Measurements from ENCODE around the gene CLEC9A. TPM values are rescaled to one million over a fixed set of nuclear protein-coding genes. Genes with fewer than 3 reads are reported as not detected.

Gene CLEC9A
- total RNA-seq, 2 experiments from 2014 or later: not detected

- ChIA-PET CTCF (no interaction called here), POLR2A (no interaction called here)
- no peaks in the 10 kb centered on the region for H3K4me1 Mint-ChIP-seq
- H3K9me3 Mint-ChIP-seq: no peaks in the 10 kb centered on the region
- no peak for DNase-seq
- peaks cover 15% of the 10 kb centered on the region for H3K27me3 Mint-ChIP-seq
- no peaks in the 10 kb centered on the region for H3K36me3 Mint-ChIP-seq (ENCODE audit: low read depth)
- H3K4me3 Mint-ChIP-seq: no peak overlapping the region
- no peak overlapping the region for H3K27ac Mint-ChIP-seq
Observed at GRCh38 chr12:10031321-10031720, 839 bp downstream of the CLEC9A start.

- no peak overlapping the region for H3K4me3 Mint-ChIP-seq
- ChIA-PET POLR2A (no interaction called here), CTCF (interaction anchor here (0.7 kb wide), 1 partner anchor 361 kb away, joined by 4 read pairs; no protein-coding TSS in a partner anchor)
- DNase-seq: no peak
- H3K9me3 Mint-ChIP-seq: no peaks in the 10 kb centered on the region
- H3K27me3 Mint-ChIP-seq: peaks cover 17% of the 10 kb centered on the region
- no peaks in the 10 kb centered on the region for H3K36me3 Mint-ChIP-seq (ENCODE audit: low read depth)
- no peak overlapping the region for H3K27ac Mint-ChIP-seq
- no peaks in the 10 kb centered on the region for H3K4me1 Mint-ChIP-seq
Observed at GRCh38 chr12:10031771-10032175, 1.3 kb downstream of the CLEC9A start.

- POLR2A ChIA-PET: no interaction called here
- no peaks in the 10 kb centered on the region for H3K9me3 Mint-ChIP-seq
- CTCF ChIA-PET: no interaction called here
- H3K36me3 Mint-ChIP-seq (ENCODE audit: low read depth): no peaks in the 10 kb centered on the region
- no peaks in the 10 kb centered on the region for H3K4me1 Mint-ChIP-seq
- H3K4me3 Mint-ChIP-seq: no peak overlapping the region
- no peak overlapping the region for H3K27ac Mint-ChIP-seq
- no peak for DNase-seq
- H3K27me3 Mint-ChIP-seq: peaks cover 14% of the 10 kb centered on the region
Observed at GRCh38 chr12:10033783-10034545, 3.5 kb downstream of the CLEC9A start.

GRCh38 chr12:10042167-10042566 is 11.7 kb downstream of the CLEC9A start:
- DNase-seq: no peak
- Mint-ChIP-seq H3K27ac (no peak overlapping the region), H3K4me3 (no peak overlapping the region), H3K27me3 (peaks cover 27% of the 10 kb centered on the region), H3K9me3 (no peaks in the 10 kb centered on the region), H3K36me3 (ENCODE audit: low read depth) (no peaks in the 10 kb centered on the region), H3K4me1 (no peaks in the 10 kb centered on the region)
- CTCF ChIA-PET: interaction anchor here (0.9 to 1.2 kb wide), 2 partner anchors 194 to 228 kb away, joined by 3 read pairs; no protein-coding TSS in a partner anchor
- POLR2A ChIA-PET: interaction anchor here (0.6 kb wide), 1 partner anchor 228 kb away, joined by 6 read pairs; no protein-coding TSS in a partner anchor

- H3K36me3 Mint-ChIP-seq (ENCODE audit: low read depth): no peaks in the 10 kb centered on the region
- no peaks in the 10 kb centered on the region for H3K9me3 Mint-ChIP-seq
- DNase-seq: no peak
- peaks cover 7% of the 10 kb centered on the region for H3K4me1 Mint-ChIP-seq
- no peak overlapping the region for H3K27ac Mint-ChIP-seq
- peaks cover 23% of the 10 kb centered on the region for H3K27me3 Mint-ChIP-seq
- ChIA-PET CTCF (interaction anchor here (0.6 kb wide), 2 partner anchors 222 to 463 kb away, joined by 3 to 5 read pairs; no protein-coding TSS in a partner anchor), POLR2A (no interaction called here)
- H3K4me3 Mint-ChIP-seq: no peak overlapping the region
Observed at GRCh38 chr12:10048526-10048925, 18.0 kb downstream of the CLEC9A start.

- POLR2A ChIA-PET: no interaction called here
- Mint-ChIP-seq H3K36me3 (ENCODE audit: low read depth) (no peaks in the 10 kb centered on the region), H3K27ac (no peak overlapping the region), H3K9me3 (no peaks in the 10 kb centered on the region), H3K4me3 (no peak overlapping the region), H3K4me1 (peaks cover 7% of the 10 kb centered on the region), H3K27me3 (peaks cover 24% of the 10 kb centered on the region)
- no peak for DNase-seq
- CTCF ChIA-PET: no interaction called here
Observed at GRCh38 chr12:10052193-10052913, 21.9 kb downstream of the CLEC9A start.

GRCh38 chr12:10058387-10058786 is 27.9 kb downstream of the CLEC9A start:
- CTCF ChIA-PET: no interaction called here
- Mint-ChIP-seq H3K9me3 (no peaks in the 10 kb centered on the region), H3K4me1 (no peaks in the 10 kb centered on the region), H3K27ac (no peak overlapping the region), H3K27me3 (peaks cover 22% of the 10 kb centered on the region), H3K36me3 (ENCODE audit: low read depth) (no peaks in the 10 kb centered on the region), H3K4me3 (no peak overlapping the region)
- DNase-seq: no peak
- POLR2A ChIA-PET: no interaction called here

GRCh38 chr12:10065241-10065640 is 34.8 kb downstream of the CLEC9A start:
- POLR2A ChIA-PET: no interaction called here
- Mint-ChIP-seq H3K27ac (no peak overlapping the region), H3K4me3 (no peak overlapping the region), H3K27me3 (peaks cover 37% of the 10 kb centered on the region), H3K9me3 (no peaks in the 10 kb centered on the region), H3K36me3 (ENCODE audit: low read depth) (no peaks in the 10 kb centered on the region), H3K4me1 (peaks cover 12% of the 10 kb centered on the region)
- no peak for DNase-seq
- CTCF ChIA-PET: no interaction called here

- Mint-ChIP-seq H3K27me3 (peaks cover 35% of the 10 kb centered on the region), H3K36me3 (ENCODE audit: low read depth) (no peaks in the 10 kb centered on the region), H3K27ac (no peak overlapping the region), H3K4me1 (peaks cover 12% of the 10 kb centered on the region), H3K9me3 (no peaks in the 10 kb centered on the region), H3K4me3 (no peak overlapping the region)
- ChIA-PET CTCF (interaction anchor here (0.6 kb wide), 1 partner anchor 64 kb away, joined by 4 read pairs; no protein-coding TSS in a partner anchor), POLR2A (interaction anchor here (0.6 kb wide), 1 partner anchor 105 kb away, joined by 3 read pairs; no protein-coding TSS in a partner anchor)
- no peak for DNase-seq
Observed at GRCh38 chr12:10067264-10067663, 36.8 kb downstream of the CLEC9A start.

- CTCF ChIA-PET: no interaction called here
- POLR2A ChIA-PET: interaction anchor here (0.6 kb wide), 1 partner anchor 105 kb away, joined by 3 read pairs; no protein-coding TSS in a partner anchor
- Mint-ChIP-seq H3K27ac (no peak overlapping the region), H3K27me3 (peaks cover 32% of the 10 kb centered on the region), H3K9me3 (no peaks in the 10 kb centered on the region), H3K4me3 (no peak overlapping the region), H3K4me1 (peaks cover 12% of the 10 kb centered on the region), H3K36me3 (ENCODE audit: low read depth) (no peaks in the 10 kb centered on the region)
- DNase-seq: no peak
Observed at GRCh38 chr12:10067942-10068341, 37.5 kb downstream of the CLEC9A start.

GRCh38 chr12:10068644-10069043 is 38.2 kb downstream of the CLEC9A start:
- ChIA-PET POLR2A (no interaction called here), CTCF (no interaction called here)

GRCh38 chr12:10069099-10069498 is 38.6 kb downstream of the CLEC9A start:
- Mint-ChIP-seq H3K9me3 (no peaks in the 10 kb centered on the region), H3K4me1 (peaks cover 12% of the 10 kb centered on the region), H3K36me3 (ENCODE audit: low read depth) (no peaks in the 10 kb centered on the region), H3K27ac (no peak overlapping the region), H3K4me3 (no peak overlapping the region), H3K27me3 (peaks cover 32% of the 10 kb centered on the region)
- DNase-seq: no peak
- ChIA-PET CTCF (no interaction called here), POLR2A (no interaction called here)

More at GRCh38 chr12:10068644-10069043, 38.2 kb downstream of the CLEC9A start:
- H3K27me3 Mint-ChIP-seq: peaks cover 32% of the 10 kb centered on the region
- no peak overlapping the region for H3K4me3 Mint-ChIP-seq
- H3K36me3 Mint-ChIP-seq (ENCODE audit: low read depth): no peaks in the 10 kb centered on the region
- no peaks in the 10 kb centered on the region for H3K9me3 Mint-ChIP-seq
- H3K4me1 Mint-ChIP-seq: peaks cover 12% of the 10 kb centered on the region
- no peak for DNase-seq
- H3K27ac Mint-ChIP-seq: no peak overlapping the region

- H3K4me1 Mint-ChIP-seq: peaks cover 7% of the 10 kb centered on the region
- H3K9me3 Mint-ChIP-seq: no peaks in the 10 kb centered on the region
- no peak overlapping the region for H3K4me3 Mint-ChIP-seq
- ChIA-PET POLR2A (no interaction called here), CTCF (no interaction called here)
- H3K36me3 Mint-ChIP-seq (ENCODE audit: low read depth): no peaks in the 10 kb centered on the region
- no peak for DNase-seq
- peaks cover 31% of the 10 kb centered on the region for H3K27me3 Mint-ChIP-seq
- no peak overlapping the region for H3K27ac Mint-ChIP-seq
Observed at GRCh38 chr12:10069976-10070375, 39.5 kb downstream of the CLEC9A start.
